Central memory CD8-positive, alpha-beta T cell (primary cell): Measurements from ENCODE around the gene TMEM51.

ENCODE experiments used
- ATAC-seq: fragments of 150-1000 bp; cut with Tn5 transposase; replicated peaks from 2 replicates; pipeline ENCODE4 v1.10.0; 2022; ENCODE audit warnings: mild to moderate bottlenecking, moderate FRiP score, moderate number of reproducible peaks; ENCODE audit not compliant: poor library complexity, severe bottlenecking; ENCODE audit errors: extremely low read depth
- DNase-seq, 2 donors: peaks; one replicate each; pipeline ENCODE4 v3.0.0; 2021; ENCODE audit warnings: low spot score in 2 of 2
- H3K27ac Mint-ChIP-seq: one replicate; pipeline ENCODE4 v1.8.0; 2022; ENCODE audit warnings: low read depth, mild to moderate bottlenecking, moderate library complexity, mixed read lengths
- H3K27me3 Mint-ChIP-seq: one replicate; pipeline ENCODE4 v1.8.0; 2022; ENCODE audit warnings: mixed read lengths
- H3K36me3 Mint-ChIP-seq: one replicate; pipeline ENCODE4 v1.8.0; 2022; ENCODE audit warnings: mild to moderate bottlenecking, moderate library complexity, mixed read lengths; ENCODE audit not compliant: insufficient read depth
- H3K4me1 Mint-ChIP-seq: one replicate; pipeline ENCODE4 v1.8.0; 2022; ENCODE audit warnings: mixed read lengths
- H3K4me3 Mint-ChIP-seq: one replicate; pipeline ENCODE4 v1.8.0; 2022; ENCODE audit warnings: mild to moderate bottlenecking, moderate library complexity, mixed read lengths
- H3K9me3 Mint-ChIP-seq: one replicate; pipeline ENCODE4 v1.8.0; 2022; ENCODE audit warnings: mixed read lengths

Gene TMEM51

DNA sequence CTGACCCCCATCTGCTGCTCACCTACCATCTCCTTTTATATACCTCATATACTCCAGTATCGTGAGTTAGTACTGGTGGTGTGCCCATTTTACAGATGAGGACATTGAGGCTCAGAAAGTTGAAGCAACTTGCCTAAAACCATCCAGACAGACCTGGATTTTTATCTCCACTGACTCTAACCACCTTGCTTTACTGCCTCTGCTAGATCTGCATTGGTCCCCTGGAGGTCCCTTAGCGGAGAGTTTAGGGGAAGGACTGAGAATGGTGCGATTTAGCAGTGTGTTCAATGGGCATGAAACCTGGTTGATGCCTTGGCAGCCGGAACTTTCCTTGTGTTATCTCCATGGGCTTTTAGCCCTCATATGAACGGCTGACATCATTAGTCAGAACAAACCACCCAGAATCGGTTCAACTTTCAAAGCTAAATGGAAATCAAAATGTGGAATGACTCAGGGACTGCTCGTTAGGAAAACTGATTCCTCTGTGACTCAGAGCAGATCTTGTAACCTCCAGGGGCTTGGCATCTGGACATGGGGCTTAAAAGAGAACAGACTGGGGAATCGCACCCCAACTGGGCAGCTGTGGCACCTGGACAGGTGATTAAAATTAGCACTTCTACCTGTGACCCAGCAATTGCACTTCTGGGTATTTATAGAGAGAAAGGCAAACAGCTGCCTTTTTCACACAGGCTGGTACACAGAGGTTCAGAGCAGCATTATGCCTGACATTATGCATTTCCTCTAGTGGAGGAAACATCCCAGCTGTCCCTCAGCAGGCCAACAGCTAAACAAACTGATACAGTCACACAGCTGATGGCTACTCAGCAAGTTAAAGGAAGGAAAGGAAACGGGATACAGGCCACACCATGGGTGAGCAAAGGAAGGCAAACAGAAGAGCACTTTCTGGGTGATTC, 25.3 kb downstream of the TMEM51 start:
- no peaks in the 10 kb centered on the region for H3K36me3 Mint-ChIP-seq
- H3K9me3 Mint-ChIP-seq = no peaks in the 10 kb centered on the region
- peaks cover 72% of the 10 kb centered on the region for H3K27me3 Mint-ChIP-seq
- no peak overlapping the region for H3K4me3 Mint-ChIP-seq
- DNase-seq (no peak), ATAC-seq (no peak)
- H3K4me1 Mint-ChIP-seq = no peaks in the 10 kb centered on the region
- H3K27ac Mint-ChIP-seq = no peak overlapping the region

GRCh38 chr1:15179485-15179883, 25.9 kb downstream of the TMEM51 start:
- DNase-seq = no peak
- no peaks in the 10 kb centered on the region for H3K36me3 Mint-ChIP-seq
- H3K27ac Mint-ChIP-seq = no peak overlapping the region
- H3K4me3 Mint-ChIP-seq = no peak overlapping the region
- H3K27me3 Mint-ChIP-seq = peaks cover 72% of the 10 kb centered on the region
- ATAC-seq = no peak
- H3K9me3 Mint-ChIP-seq = no peaks in the 10 kb centered on the region
- no peaks in the 10 kb centered on the region for H3K4me1 Mint-ChIP-seq

- Mint-ChIP-seq H3K4me1 (no peaks in the 10 kb centered on the region), H3K27ac (no peak overlapping the region), H3K4me3 (no peak overlapping the region), H3K9me3 (no peaks in the 10 kb centered on the region), H3K27me3 (peaks cover 68% of the 10 kb centered on the region), H3K36me3 (no peaks in the 10 kb centered on the region)
- DNase-seq (no peak), ATAC-seq (no peak)
Measured at GRCh38 chr1:15180189-15180588, 26.6 kb downstream of the TMEM51 start.

GRCh38 chr1:15180945-15181523, 27.5 kb downstream of the TMEM51 start:
- no peak for DNase-seq
- Mint-ChIP-seq H3K27ac (no peak overlapping the region), H3K36me3 (no peaks in the 10 kb centered on the region), H3K9me3 (no peaks in the 10 kb centered on the region), H3K27me3 (peaks cover 66% of the 10 kb centered on the region), H3K4me1 (no peaks in the 10 kb centered on the region), H3K4me3 (no peak overlapping the region)
- no peak for ATAC-seq

- Mint-ChIP-seq H3K4me3 (no peak overlapping the region), H3K4me1 (no peaks in the 10 kb centered on the region), H3K27ac (no peak overlapping the region), H3K36me3 (no peaks in the 10 kb centered on the region), H3K9me3 (no peaks in the 10 kb centered on the region), H3K27me3 (peaks cover 66% of the 10 kb centered on the region)
- DNase-seq = no peak
- no peak for ATAC-seq
Measured at GRCh38 chr1:15181564-15181963, 28.0 kb downstream of the TMEM51 start.

DNA sequence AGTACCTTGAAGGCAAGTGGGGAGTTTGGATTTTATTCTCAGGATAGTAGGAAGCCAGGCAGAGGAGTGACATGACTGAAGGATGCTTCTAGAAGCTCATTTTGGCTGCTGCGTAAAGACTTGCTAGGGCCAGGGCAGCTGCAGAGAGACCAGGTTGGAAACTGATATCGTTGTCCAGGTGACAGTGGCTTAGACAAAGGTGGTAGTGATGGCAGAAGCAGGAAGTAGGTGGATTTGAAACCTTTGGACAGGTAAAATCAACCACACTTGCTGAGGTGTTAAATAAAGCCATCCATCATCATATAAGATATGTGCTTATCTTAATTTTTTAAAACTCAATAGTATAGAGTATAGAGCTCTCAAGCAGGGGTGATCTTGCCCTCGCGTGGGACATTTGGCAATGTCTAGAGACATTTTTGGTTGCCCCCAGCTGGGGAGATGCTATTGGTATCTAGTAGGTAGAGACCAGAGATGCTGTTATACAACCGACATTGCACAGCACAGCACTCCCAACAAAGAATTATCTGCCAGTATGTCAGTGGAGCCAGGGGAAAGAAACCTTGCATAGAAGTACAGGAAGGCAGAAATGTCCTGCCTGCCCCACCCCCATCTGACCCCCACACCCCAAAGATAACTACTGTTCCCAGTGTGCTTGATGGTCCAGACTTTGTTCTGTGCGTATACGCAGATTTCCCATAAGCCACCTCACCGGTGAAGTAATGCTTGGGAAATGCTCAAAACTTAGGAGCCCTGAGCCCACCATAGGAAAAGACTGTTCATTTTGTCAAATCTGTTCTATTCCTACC, 31.1 kb downstream of the TMEM51 start:
- H3K9me3 Mint-ChIP-seq = no peaks in the 10 kb centered on the region
- H3K27me3 Mint-ChIP-seq = peaks cover 41% of the 10 kb centered on the region
- H3K27ac Mint-ChIP-seq = no peak overlapping the region
- H3K4me1 Mint-ChIP-seq = no peaks in the 10 kb centered on the region
- H3K4me3 Mint-ChIP-seq = no peak overlapping the region
- DNase-seq = no peak
- ATAC-seq = no peak
- H3K36me3 Mint-ChIP-seq = no peaks in the 10 kb centered on the region

GRCh38 chr1:15185617-15186016, 32.1 kb downstream of the TMEM51 start:
- no peaks in the 10 kb centered on the region for H3K9me3 Mint-ChIP-seq
- no peaks in the 10 kb centered on the region for H3K36me3 Mint-ChIP-seq
- no peaks in the 10 kb centered on the region for H3K4me1 Mint-ChIP-seq
- no peak for DNase-seq
- no peak overlapping the region for H3K4me3 Mint-ChIP-seq
- peaks cover 38% of the 10 kb centered on the region for H3K27me3 Mint-ChIP-seq
- H3K27ac Mint-ChIP-seq = no peak overlapping the region
- no peak for ATAC-seq

GRCh38 chr1:15186073-15186845, 32.7 kb downstream of the TMEM51 start:
- H3K27me3 Mint-ChIP-seq = peaks cover 32% of the 10 kb centered on the region

DNA sequence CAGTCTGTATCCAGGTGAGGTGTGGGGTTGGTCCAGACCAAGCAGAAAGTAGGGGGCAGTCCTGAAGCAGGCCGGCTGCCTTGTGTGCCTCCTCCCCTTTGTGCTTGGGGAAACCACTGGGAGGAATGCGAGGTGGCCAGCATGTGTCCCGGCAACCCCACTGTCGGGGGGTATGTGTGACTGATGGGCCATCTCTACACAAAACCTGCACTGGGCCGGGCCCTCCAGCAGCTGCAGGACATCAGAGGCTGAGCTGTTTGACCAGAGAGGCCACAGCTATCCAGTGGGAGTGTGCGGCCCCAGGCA, 33.3 kb downstream of the TMEM51 start:
- Mint-ChIP-seq H3K4me3 (no peak overlapping the region), H3K4me1 (no peaks in the 10 kb centered on the region), H3K36me3 (no peaks in the 10 kb centered on the region), H3K27me3 (peaks cover 32% of the 10 kb centered on the region), H3K9me3 (no peaks in the 10 kb centered on the region), H3K27ac (no peak overlapping the region)
- DNase-seq = no peak
- ATAC-seq = no peak

More at GRCh38 chr1:15186073-15186845, 32.7 kb downstream of the TMEM51 start:
- Mint-ChIP-seq H3K36me3 (no peaks in the 10 kb centered on the region), H3K4me1 (no peaks in the 10 kb centered on the region), H3K27ac (no peak overlapping the region), H3K4me3 (no peak overlapping the region), H3K9me3 (no peaks in the 10 kb centered on the region)
- no peak for ATAC-seq
- DNase-seq = no peak

- Mint-ChIP-seq H3K27ac (no peak overlapping the region), H3K4me1 (no peaks in the 10 kb centered on the region), H3K4me3 (no peak overlapping the region), H3K9me3 (no peaks in the 10 kb centered on the region), H3K27me3 (peaks cover 32% of the 10 kb centered on the region), H3K36me3 (no peaks in the 10 kb centered on the region)
- DNase-seq (no peak), ATAC-seq (no peak)
Measured at GRCh38 chr1:15187175-15188129, 33.9 kb downstream of the TMEM51 start.

GRCh38 chr1:15188130-15188524, 34.6 kb downstream of the TMEM51 start:
- no peak for DNase-seq
- H3K9me3 Mint-ChIP-seq = no peaks in the 10 kb centered on the region
- ATAC-seq = no peak
- peaks cover 31% of the 10 kb centered on the region for H3K27me3 Mint-ChIP-seq
- no peaks in the 10 kb centered on the region for H3K36me3 Mint-ChIP-seq
- no peaks in the 10 kb centered on the region for H3K4me1 Mint-ChIP-seq
- no peak overlapping the region for H3K27ac Mint-ChIP-seq
- H3K4me3 Mint-ChIP-seq = no peak overlapping the region
